Muscle of back (tissue), 11 donors: ENCODE results near the gene AMPD1. TPM values are rescaled to one million over a fixed set of nuclear protein-coding genes. Genes with fewer than 3 reads are reported as not detected.

ENCODE experiments used
- DNase-seq, 3 donors: peaks; one replicate each; pipeline versions ENCODE4 v3.0.0 to v3.0.0-alpha.2; 2013
- polyA plus RNA-seq, 10 donors: library from polyadenylated mRNA; unstranded; fragments of 120-200 nt; gene quantifications; one replicate each; pipeline ENCODE4 v1.2.1, GENCODE V29; 2013; ENCODE audit not compliant: insufficient read length in 10 of 10

The AMPD1 gene
- polyA plus RNA-seq, 10 donors, result 25.4 to 145 (median 92.3) TPM

DNA sequence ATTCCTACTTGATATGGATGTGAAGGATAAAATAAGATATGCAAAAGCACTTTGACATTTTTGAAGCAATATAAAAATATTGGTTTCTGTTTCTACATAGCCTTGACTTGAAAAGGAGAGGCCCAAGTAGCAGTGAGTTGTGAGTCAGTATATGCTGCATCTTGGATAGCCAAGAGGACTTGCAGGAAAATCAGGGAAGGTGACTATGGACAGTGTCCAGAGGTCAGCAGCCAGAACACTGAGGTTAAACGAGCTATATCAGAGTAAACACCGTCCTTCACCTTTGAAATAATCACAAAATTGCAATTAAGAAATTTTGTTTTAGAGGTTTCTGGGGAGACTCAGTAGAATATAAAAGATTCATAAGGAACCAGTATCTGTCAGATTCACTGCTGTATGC lies 6.6 kb upstream of the AMPD1 start:
- DNase-seq, result no peak

DNA sequence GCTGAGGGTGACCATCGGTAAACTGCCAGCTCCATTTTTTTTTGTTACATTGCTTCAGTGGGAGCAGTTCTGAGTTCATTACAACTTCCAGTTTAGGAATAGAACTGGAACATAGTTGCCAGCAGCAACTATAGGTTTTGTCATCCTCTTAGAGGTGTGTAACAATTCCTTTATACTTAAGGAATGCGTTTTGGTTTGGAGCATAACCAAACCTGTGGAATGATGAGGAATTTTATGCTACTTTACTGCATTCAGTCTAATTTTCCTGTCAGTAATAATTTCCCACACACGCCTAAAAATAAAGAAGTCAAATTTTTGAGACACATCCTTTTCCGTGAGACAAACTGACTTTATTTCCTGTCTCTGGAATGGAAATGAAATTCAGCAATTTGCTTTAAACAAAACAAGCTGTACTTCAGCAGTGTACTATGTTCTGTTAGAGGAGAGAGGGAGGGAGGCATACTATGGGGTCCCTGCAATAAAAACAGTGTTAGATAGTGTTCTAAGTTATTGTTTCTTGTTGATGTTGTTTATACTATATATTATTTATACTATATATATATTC lies 4.8 kb upstream of the AMPD1 start:
- no peak for DNase-seq

DNA sequence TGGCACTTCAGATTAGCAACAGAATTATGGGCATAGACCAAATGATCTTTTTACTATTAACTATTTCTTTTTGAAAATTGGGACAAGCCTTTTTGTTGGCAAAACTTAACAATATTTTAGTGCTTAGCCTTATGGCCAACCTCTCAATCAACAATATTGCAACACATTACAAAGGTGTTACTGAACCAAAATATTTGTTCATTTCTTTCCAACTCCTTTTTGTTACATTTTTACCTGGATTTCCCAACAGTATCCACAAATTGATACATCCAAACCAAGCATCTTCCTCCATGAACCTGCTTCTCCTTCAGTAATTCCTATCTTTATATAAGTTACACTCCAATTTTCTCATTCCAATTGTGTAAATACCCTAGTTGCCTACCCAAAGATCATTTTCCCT lies 1.5 kb upstream of the AMPD1 start:
- no peak for DNase-seq

DNA sequence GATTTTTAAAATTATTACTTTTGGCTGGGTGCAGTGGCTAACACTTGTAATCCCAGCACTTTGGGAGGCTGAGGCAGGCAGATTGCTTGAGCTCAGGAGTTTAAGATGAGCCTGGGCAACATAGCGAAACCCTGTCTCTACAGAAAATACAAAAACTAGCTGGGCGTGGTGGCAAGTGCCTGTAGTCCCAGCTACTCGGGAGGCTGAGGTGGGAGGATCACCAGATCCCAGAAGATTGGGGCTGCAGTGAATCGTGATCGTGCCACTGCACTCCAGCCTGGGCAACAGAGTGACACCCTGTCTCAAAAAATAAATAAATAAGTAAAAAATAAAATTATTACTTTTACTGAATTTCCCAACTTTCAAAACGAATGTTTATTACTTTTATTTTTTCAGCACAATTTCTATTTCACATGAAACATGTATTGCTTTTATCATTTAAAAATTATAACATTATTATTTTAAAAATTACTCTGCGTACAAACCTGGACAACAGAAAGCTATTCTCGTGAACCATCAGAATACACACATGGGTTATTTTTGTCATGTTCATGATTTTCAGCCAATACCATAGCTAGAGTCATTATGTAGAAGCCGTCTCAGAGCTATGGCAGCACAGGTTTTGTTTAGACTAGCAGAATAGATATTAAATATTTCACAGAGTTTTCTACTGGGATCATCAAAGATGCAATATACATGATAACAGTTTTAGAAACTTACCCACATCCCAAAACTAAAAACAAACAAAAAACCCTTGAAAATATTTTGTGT lies 621 bp downstream of the AMPD1 start:
- DNase-seq, result no peak

DNA sequence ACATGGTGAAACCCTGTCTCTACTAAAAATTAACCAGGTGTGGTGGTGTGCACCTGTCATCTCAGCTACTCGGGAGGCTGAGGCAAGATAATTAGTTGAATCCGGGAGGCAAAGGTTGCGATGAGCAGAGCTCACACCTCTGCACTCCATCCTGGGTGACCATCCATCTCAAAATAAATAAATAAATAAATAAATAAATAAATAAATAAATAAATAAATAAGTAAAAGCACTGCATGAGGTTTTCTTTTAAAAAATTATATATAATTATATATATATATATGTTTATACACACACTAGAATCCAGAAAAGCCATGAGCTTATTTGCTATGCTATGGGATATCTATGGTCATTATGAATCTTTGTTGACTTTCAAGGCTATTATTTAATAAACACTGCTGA lies 2.4 kb downstream of the AMPD1 start:
- DNase-seq, result no peak

DNA sequence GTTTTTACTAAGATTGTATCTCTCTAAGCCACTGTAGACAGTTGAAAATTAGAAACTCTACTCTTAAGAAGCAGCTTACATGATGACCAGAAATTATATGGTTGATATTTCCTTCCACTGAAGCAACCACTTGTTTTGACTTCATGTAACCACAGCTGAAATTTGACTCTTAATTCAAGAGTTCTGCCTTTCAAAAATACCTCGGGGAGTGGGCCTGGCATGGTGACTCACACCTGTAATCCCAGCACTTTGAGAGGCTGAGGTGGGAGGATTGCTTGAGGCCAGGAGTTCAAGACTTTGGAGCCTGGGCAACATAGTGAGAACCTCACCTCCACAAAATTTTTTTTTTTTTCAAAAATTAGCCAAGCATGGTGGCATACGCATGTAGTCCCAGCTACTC lies 4.3 kb downstream of the AMPD1 start:
- no peak for DNase-seq

DNA sequence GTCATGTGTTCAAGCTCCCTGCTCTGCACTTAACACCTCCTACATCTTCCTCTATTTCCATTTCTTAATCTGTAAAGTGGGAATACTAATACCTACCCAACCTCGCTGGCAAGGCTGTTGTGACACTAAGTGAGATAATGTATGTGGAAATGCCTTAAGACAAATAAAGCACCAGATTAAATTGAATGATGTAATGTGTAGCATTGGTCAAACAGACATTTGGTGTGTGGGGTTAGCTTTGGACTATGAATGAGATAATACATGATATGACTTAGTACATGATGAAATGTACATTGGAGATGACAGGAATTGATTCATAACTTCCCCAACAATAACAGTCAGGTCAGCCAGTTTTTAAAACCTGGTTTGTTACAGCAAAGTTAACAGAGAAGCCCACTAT lies 5.2 kb downstream of the AMPD1 start:
- DNase-seq, result no peak

DNA sequence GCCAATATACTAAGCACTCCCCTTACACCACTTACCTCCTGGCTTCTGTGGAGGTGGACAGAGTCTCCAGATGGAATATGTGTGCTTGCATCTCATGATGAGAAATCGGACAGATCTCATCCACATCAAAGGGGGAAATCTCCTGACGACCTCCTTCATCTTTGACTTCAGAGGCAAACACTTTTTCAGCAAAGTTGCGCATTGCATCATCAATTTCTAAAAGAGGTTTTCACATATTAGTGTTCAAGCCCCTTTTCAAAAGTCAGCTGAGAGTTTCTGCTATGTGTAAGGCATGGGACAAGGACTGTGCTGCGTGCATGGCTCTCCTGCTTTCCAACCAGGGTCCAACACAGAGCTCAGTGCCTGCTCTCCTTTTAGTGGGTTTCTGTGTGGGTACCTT lies 6.8 kb downstream of the AMPD1 start:
- no peak for DNase-seq

DNA sequence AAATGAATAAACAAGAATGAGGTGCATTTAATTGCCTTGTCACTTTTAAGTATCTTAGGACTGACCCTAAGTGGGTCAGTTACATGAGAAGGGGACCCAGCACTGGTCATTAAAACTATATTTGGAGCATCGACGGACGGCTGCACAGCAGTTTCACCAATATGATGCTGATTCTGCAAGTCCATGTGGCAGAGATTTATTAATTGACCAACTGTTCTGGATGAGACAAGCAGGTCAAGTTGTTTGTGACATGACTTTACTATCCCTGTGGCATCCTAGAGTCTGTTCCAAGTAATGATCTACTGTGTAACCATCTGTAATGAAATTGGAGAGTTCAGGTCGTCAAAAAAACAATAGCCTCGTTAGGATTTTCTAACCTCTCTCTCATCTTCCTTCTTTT lies 9.5 kb downstream of the AMPD1 start:
- DNase-seq, result no peak

DNA sequence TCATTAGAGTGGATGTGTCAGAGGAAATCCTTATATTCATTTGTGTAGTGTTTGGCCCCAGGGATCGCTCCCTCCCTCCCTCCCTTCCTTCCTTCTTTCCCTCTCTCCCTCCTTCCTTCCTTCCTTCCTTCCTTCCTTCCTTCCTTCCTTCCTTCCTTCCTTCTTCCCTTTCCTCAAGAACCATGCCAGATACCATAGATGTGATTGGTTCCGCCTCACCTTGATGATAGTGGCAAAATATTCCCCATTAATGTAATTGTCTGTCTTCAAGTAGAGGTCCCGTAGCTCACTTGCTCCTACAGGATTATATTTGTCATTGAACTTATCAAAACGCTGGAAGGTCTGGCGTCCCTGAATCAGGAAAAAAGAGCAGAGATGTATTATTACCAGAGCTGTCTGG lies 17.7 kb downstream of the AMPD1 start:
- no peak for DNase-seq

DNA sequence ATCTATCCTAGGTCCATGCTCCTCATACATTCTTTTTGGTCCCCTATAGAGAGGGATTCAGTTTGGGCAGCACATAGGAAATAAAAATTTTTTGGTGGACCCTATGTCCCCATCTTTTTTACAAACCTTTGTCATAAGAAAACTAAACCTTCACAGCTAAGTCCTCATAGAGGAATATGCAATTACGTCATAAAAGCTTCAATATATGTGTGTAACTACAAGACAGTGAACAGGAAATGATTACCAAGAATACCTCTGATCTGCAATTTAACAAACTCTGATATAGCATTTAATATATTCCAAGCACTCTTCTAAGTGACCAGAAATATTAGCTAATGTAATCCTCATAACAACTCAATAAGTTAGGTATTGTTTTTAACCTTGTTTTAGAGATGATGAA lies 19.2 kb downstream of the AMPD1 start:
- no peak for DNase-seq

DNA sequence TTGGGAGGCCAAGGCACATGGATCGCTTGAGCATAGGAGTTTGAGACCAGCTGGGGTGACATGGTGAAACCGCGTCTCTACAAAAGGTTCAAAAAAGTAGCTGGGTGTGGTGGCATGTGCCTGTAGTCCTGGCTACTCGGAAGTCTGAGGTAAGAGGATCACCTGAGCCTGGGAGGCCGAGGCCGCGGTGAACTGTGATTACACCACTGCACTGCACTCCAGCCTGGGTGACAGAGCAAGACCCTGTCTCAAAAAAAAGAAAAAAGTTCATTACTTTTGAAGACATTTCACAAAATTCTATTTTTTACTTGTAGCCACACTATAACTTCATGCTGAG lies 23.4 kb downstream of the AMPD1 start:
- DNase-seq, result no peak

DNA sequence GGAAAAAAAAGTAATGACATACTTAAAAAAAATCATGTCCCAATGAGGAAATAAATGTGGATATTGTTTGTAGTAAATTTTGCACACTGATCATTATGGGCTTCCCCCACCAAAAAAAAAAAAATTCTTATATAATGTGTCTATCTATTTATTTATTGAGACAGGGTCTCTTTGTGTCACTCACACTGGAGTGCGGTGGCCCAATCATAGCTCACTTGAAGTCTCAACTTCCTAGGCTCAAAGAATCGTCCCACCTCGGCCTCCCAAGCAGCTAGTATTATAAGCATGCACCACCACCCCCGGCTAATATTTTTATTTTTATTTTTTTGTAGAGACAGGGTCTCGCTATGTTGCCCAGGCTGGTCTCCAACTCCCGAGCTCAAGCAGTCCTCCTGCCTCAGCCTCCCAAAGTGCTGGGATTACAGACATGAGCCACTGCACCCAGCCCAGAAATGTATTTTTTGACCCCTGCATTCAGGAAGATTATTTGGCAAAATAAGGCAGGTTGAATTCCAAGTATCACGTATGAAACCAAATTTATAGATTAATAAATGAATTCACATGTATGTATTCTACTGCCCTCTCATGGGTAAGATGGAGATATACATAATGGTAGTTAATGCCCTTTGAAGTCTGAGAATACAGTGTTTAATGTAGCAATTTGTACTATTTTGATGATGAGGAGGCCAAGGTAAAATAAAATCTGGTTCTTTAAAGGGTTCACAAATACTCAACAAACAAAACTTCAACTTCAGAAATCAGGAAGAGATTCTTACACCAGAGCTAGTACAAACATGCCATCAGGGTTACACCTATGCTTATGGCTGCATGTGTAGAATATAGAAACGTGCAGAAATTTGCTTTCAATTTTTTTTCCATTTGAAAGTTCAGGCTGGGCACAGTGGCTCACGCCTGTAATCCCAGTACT lies 24.1 kb downstream of the AMPD1 start:
- peak in 1 of 3 donors; percentile 41 for DNase-seq

DNA sequence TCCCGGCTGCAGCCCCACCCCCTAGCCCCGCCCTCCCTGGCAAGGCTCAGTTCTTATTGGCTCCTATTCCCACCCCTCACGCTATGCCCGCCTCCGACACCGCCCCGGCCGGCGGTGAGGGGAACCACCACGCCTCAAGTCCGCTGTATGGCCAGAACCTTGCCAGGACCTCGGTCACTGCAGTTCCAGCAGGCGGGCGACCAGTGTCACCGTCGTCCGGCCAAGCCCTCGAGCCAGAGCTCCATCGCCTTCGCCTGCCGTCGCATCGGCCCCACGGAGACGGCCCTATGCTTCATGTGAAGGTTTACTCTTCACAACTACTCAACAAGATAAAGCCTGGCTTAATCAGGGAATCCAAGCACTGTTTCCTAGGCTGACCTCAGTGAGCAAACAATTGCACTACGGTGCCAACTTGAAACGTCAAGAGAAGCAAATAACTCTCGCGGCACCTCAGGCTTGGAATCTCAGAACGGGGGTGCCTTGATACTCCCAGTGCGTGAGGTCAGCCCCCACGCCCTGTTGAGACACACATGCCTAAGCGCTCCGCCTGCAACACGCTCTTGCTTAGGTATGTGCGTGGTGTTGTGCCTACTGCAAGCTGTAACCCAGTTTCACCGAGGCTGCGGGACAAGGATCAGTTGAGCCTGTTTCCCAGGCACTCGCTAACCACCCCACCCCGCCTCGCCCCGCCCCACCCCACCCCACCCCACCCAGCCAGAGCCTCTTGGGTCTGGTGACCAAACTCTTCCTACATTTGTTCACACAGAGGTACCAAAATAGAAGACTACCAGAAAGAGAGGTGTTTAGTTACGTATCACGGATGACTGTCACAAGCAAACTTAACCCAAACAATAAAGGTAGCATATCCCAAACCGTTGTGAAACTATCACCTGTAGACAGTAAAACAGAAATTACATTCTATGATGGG lies 25.0 kb downstream of the AMPD1 start:
- DNase-seq, result peak; percentile 87 to 97 (median 94)

DNA sequence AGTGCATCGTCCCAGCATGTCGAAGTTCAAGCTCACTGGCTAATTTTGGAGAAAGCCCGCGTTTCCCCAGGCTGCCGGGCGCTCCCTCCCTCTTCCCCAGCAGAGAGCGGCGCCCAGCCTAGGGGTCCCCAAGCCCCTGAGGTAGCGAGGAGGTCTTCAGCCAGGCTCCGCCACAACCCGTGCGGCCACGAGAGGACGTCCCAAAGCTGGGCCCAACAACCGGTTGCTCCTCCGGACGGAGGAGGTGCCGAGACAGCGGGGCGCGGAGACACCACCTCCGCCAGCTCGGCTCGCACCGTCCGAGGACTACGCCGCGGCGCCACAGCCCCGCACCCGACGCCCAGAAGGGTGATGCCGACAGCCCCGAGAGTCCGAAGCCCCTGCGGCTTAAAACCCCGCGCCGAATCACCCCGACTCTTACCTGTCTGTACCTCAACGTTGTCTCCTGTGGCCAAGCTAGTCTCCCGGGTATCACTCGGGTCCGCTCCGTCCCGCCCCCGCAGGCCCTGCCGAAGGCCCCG lies 25.7 kb downstream of the AMPD1 start, which contains the start of gene DENND2C:
Gene DENND2C, minus strand, starts transcription at position 488 of the 521 bp plus-strand sequence. CDS start 44,065 bp downstream, outside the sequence.
- DNase-seq, result no peak

DNA sequence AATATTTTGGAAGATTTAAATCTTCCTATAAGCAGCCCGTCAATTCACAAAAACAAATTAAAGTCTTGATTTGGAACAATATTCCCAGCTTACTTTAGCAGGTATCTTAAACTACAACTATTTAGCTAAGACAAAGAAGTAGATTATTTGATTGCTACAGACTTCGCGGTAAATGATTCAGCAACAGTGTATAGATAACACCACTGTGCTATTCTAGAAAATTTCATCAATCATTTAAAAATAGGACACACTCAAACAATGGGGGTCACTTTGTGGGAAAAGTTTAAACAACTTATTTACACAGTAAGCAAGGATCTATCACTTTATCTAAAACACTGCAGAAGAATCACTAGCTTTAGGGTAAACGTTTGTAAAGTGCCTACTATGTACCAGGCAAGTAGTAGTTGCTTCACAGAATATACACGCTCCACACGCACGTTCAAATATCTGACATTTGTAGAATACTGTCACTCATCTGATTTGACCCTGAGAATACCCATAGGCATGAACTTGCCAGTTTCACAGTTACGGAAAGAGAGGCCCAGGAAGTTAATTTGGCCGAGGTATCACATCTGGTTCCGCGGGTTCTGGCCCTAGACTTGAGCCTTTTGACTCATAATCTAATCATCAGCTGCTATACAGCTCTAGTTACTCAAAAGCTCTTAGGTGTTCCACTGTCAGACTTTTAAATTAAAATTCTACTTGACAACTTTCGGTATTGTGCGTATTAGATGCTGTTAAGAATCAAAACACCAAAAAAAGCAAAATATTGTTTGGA lies 26.4 kb downstream of the AMPD1 start:
- no peak for DNase-seq

DNA sequence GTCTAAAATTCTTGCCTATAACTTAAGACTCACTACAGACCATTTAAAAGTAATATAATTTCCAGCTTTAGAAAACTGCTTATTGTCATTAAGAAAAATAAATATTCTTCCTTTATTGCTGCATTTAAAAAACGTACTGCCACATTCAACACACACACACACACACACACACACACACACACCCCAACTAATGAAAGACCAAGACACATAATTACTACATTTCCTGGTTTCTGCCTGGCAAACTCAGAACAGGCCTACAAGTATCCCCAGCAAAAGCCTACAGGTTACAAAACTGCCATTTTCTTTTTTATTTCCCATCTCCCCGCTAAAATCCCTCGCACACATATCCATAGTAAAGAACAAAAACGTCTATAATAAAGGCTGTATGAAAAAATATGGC lies 27.0 kb downstream of the AMPD1 start:
- DNase-seq, result no peak

DNA sequence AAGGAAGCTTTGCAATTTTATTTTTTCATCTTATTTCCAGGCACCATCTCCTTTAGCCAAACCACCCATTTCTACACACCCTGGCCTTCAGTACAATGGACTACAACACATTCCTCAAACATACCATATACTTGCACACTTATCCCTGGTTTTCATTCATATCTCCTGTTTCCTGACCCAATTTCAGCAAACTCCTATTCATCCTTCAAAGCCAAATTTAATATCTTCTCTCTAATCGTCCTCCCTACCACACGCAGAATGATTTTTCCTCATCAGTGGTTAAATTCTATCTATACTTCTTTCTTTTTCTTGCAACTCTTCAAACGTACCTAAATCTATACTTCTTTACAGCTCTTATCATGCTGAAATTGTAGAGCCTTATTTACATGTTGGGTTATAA lies 28.4 kb downstream of the AMPD1 start:
- no peak for DNase-seq

DNA sequence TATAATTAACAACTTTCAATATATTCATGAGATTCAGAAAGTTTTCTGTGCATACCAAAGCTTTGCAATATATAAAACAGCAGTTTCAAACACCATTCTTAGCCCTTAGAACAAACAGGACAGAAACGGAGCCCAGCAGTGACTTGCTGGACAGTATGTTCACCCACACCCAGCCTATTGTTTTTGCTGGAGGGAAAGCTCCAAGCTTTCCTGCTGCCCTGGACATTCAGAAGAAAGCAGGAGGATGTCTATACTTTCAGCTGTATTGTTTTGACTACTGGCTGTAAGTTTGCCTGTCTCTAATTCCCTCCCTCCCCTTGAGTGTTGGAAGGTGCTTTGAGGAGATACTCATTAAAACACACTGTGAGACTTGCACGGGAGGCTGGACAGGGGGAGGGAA lies 35.1 kb downstream of the AMPD1 start:
- peak in 1 of 3 donors; percentile 1 for DNase-seq

DNA sequence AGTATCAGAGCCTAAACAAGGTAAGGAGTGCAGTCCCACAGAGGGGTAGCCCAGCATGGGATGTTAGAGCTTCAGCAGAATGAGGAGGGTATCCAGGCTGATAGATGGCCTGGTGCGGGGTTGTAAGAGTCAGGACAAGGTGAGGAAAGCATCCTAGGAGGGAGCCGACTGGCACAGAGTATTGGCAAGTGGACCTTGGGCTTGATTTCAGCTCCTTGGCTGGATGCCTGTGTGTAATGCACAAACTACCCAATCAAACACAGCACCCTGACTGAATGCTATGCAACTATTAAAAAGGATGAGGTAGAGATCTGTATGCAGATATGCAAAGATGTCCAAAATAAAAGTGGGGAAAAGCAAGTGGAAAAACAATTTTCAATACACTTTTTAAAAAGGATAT lies 43.5 kb downstream of the AMPD1 start:
- DNase-seq, result no peak

DNA sequence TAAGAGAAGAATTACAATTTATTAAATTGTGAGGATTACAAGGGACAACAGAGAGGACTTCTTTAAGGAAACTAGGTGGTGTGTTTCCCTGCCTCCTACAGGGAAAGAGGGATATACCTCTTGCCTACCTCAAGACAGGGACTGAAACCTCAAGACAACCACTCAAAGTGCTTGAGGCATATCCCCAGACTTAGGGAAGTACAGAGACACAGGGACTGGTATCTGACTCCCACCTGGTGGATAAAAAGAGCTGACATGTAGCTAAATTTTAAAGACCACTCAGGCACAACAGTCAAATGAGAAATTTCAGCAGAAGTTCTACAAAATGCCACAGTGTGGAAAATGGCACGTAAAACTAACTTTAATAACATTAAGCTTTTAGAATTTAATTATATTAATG lies 46.8 kb downstream of the AMPD1 start:
- no peak for DNase-seq
